Mucosa of descending colon (tissue), 3 donors: ENCODE data around the gene MTMR10. TPM values are rescaled to one million over a fixed set of nuclear protein-coding genes. Genes with fewer than 3 reads are reported as not detected.

Experiments
- ATAC-seq: fragments of 200-7000 bp; cut with Tn5 transposase; one replicate; pipeline ENCODE4 v1.9.1; 2020; ENCODE audit warnings: mild to moderate bottlenecking, moderate library complexity
- DNase-seq, 3 donors: peaks; one replicate each; pipeline ENCODE4 v3.0.0-alpha.2; 2020
- H3K36me3 ChIP-seq: fragments of 200-600 bp; one replicate; pipeline ENCODE4 v1.8.0; 2021; ENCODE audit warnings: low read depth, mild to moderate bottlenecking
- H3K4me1 ChIP-seq: fragments of 200-600 bp; one replicate; pipeline ENCODE4 v1.8.0; 2021; ENCODE audit warnings: low read depth, mild to moderate bottlenecking
- H3K4me3 ChIP-seq: fragments of 200-600 bp; one replicate; pipeline ENCODE4 v1.8.0; 2021; ENCODE audit warnings: mild to moderate bottlenecking
- H3K9me3 ChIP-seq: fragments of 200-600 bp; one replicate; pipeline ENCODE4 v1.8.0; 2021; ENCODE audit warnings: mild to moderate bottlenecking
- CTCF ChIP-seq: fragments of 200-600 bp; IDR thresholded peaks from one replicate; pipeline ENCODE4 v1.8.0; 2022; ENCODE audit warnings: antibody characterized with exemption, mild to moderate bottlenecking
- intact Hi-C, 2 donors: fragments of 100-400 bp; cut with DNase I in 1 of 2; cut with micrococcal nuclease in 1 of 2; formaldehyde crosslinking; loops; one replicate each; pipeline versions ENCODE4 v1.11.0 to v1.11.1; 2022; cut with DNase I, micrococcal nuclease
- total RNA-seq, 3 donors: library from RNA; stranded (reverse); fragmentation: NEBNext Ultra II Directional in 2 of 3; extraction: Animal tissue kit (Norgen Biotek cat#: 25700) in 2 of 3; gene quantifications; one replicate each; pipeline versions ENCODE4 v1.2.1 to v1.2.4, GENCODE V29; 2021 to 2023
- donor health status: DM: no; HTN: no; CAD: no; lungs with moderate emphysema.
- donor health status: DM: no; HTN: no; CAD: no.
- donor health status: DM: no; HTN: yes; CAD: no.

Gene MTMR10
- total RNA-seq, 3 donors from 2014 or later = 34.4 to 42.0 (median 37.5) TPM

DNA sequence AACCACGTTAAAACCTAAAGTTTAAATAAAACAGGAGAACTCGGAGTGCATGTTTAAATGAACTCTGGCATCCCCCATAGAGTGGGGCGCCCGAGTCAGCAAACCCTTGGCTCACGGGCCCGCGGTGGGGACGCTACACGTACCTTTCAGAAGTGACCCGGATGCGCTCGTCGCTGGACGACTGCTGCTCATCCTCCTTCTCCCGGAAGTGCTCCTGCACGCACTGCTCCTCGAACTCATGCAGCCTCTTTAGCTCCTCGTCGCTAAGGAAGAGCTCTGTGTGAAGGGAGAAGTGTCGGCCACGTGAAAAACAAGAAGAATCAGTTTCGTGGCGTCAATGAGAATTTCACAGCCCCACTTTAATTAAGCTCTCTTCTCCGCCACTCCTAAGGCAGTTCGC, 34.6 kb upstream of the MTMR10 start:
- Histone ChIP-seq H3K9me3 (no peaks in the 10 kb centered on the region), H3K36me3 (no peaks in the 10 kb centered on the region), H3K4me3 (no peak overlapping the region), H3K4me1 (peaks cover 5% of the 10 kb centered on the region)
- intact Hi-C loops = no loop called here
- no peak for TF ChIP-seq CTCF
- ATAC-seq (no peak), DNase-seq (no peak)

GRCh38 chr15:31024979-31025378, 33.6 kb upstream of the MTMR10 start:
- no peak for TF ChIP-seq CTCF
- Histone ChIP-seq H3K9me3 (no peaks in the 10 kb centered on the region), H3K36me3 (no peaks in the 10 kb centered on the region), H3K4me3 (no peak overlapping the region), H3K4me1 (peaks cover 5% of the 10 kb centered on the region)
- DNase-seq (no peak), ATAC-seq (peak; percentile 89)
- intact Hi-C loops = no loop called here

- intact Hi-C loops = no loop called here
- Histone ChIP-seq H3K36me3 (no peaks in the 10 kb centered on the region), H3K9me3 (no peaks in the 10 kb centered on the region), H3K4me1 (peaks cover 5% of the 10 kb centered on the region), H3K4me3 (no peak overlapping the region)
- no peak for DNase-seq
- no peak for TF ChIP-seq CTCF
- peak; percentile 54 for ATAC-seq
Measured at GRCh38 chr15:31024330-31024729, 32.9 kb upstream of the MTMR10 start.

DNA sequence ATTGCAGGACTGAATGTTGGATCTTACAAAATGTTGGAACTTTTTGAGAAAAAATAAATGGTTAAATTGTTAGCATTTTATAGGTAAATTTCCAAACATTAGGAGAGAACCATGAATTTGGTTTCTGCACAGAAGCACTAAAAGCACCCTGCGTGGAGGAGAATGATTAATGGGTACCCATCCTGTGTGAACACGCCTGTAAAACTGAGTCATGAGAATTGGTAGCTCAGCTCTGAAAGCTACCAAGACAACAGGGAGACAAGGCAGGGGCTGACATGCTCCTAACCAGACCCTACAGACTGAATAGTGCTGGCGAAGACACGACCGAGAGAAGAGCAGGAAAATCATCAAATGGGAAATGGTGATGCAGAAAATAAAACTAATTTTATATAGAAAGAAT, 32.4 kb upstream of the MTMR10 start:
- intact Hi-C loops = no loop called here
- Histone ChIP-seq H3K4me1 (peaks cover 5% of the 10 kb centered on the region), H3K4me3 (no peak overlapping the region), H3K36me3 (no peaks in the 10 kb centered on the region), H3K9me3 (no peaks in the 10 kb centered on the region)
- DNase-seq (no peak), ATAC-seq (no peak)
- no peak for TF ChIP-seq CTCF

GRCh38 chr15:31021067-31021665, 29.7 kb upstream of the MTMR10 start:
- H3K9me3 ChIP-seq = no peaks in the 10 kb centered on the region
- H3K4me1 ChIP-seq = peaks cover 5% of the 10 kb centered on the region
- DNase-seq (no peak), ATAC-seq (no peak)
- no peaks in the 10 kb centered on the region for H3K36me3 ChIP-seq
- no peak overlapping the region for H3K4me3 ChIP-seq
- TF ChIP-seq CTCF = no peak
- intact Hi-C loops = no loop called here

DNA sequence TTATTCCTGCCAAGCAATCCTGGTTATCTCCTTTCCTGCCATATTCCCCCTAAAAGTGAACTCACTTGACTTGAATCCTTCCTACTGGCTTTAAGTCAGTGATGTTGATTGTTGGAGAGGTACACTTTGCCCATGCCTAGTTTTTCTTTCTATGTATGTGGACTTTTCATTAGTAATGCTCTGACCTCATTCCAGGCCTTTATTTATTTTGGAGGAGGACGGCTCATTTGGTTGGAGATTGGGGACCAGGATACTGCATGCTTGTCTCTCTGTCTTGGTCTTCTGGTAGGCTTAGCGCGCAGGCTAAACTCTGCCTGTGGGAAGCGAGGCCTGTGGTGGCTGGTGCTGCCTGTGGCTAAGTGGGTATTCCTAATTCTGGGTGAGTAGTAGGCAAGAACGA, 29.1 kb upstream of the MTMR10 start:
- no peak for TF ChIP-seq CTCF
- Histone ChIP-seq H3K36me3 (no peaks in the 10 kb centered on the region), H3K9me3 (no peaks in the 10 kb centered on the region), H3K4me1 (peaks cover 5% of the 10 kb centered on the region), H3K4me3 (no peak overlapping the region)
- no peak for DNase-seq
- intact Hi-C loops = no loop called here
- no peak for ATAC-seq
